Nephron progenitor cell (in vitro differentiated cells): ENCODE results near the gene MALT1.
"Not testable (repeated sequence)": the region's sequence is repeated elsewhere in the genome, so short reads cannot be mapped to it uniquely, and the experiment has no call there.

ENCODE experiments used
- DNase-seq: peaks from one replicate; pipeline ENCODE4 v3.0.0; 2021
- H3K27ac Mint-ChIP-seq: 2 replicates; pipeline ENCODE4 v1.8.0; 2021; ENCODE audit warnings: mild to moderate bottlenecking, moderate library complexity, mixed read lengths
- H3K27me3 Mint-ChIP-seq: 2 replicates; pipeline ENCODE4 v1.8.0; 2021; ENCODE audit warnings: mild to moderate bottlenecking, low read depth, mixed read lengths; ENCODE audit not compliant: poor library complexity
- H3K36me3 Mint-ChIP-seq: 2 replicates; pipeline ENCODE4 v1.8.0; 2021; ENCODE audit warnings: low read depth, mixed read lengths
- H3K4me1 Mint-ChIP-seq: 2 replicates; pipeline ENCODE4 v1.8.0; 2021; ENCODE audit warnings: mixed read lengths
- H3K4me3 Mint-ChIP-seq: 2 replicates; pipeline ENCODE4 v1.8.0; 2021; ENCODE audit warnings: mild to moderate bottlenecking, moderate library complexity, mixed read lengths
- H3K9me3 Mint-ChIP-seq: 2 replicates; pipeline ENCODE4 v1.8.0; 2021; ENCODE audit warnings: mild to moderate bottlenecking, moderate library complexity, mixed read lengths
- CTCF ChIP-seq: fragments of 200-600 bp; sonication (generic); IDR thresholded peaks from 2 replicates; pipeline ENCODE4 v1.5.0; 2021; ENCODE audit warnings: antibody characterized with exemption

The MALT1 gene

GRCh38 chr18:58766946-58767345 is 95.7 kb downstream of the MALT1 start:
- Mint-ChIP-seq H3K27ac (no peak overlapping the region), H3K4me1 (peaks cover 36% of the 10 kb centered on the region), H3K27me3 (peaks cover 67% of the 10 kb centered on the region), H3K36me3 (no peaks in the 10 kb centered on the region), H3K4me3 (no peak overlapping the region), H3K9me3 (no peaks in the 10 kb centered on the region)
- TF ChIP-seq CTCF: no peak
- no peak for DNase-seq

- no peak overlapping the region for H3K27ac Mint-ChIP-seq
- H3K27me3 Mint-ChIP-seq: peaks cover 65% of the 10 kb centered on the region
- peak; percentile 87 for DNase-seq
- no peaks in the 10 kb centered on the region for H3K36me3 Mint-ChIP-seq
- peak; percentile 89 for TF ChIP-seq CTCF
- peaks cover 31% of the 10 kb centered on the region for H3K4me1 Mint-ChIP-seq
- no peaks in the 10 kb centered on the region for H3K9me3 Mint-ChIP-seq
- H3K4me3 Mint-ChIP-seq: peak overlapping the region; percentile 78
Observed at GRCh38 chr18:58768293-58768974, 97.2 kb downstream of the MALT1 start.

GRCh38 chr18:58769321-58769720 is 98.1 kb downstream of the MALT1 start:
- Mint-ChIP-seq H3K36me3 (no peaks in the 10 kb centered on the region), H3K27ac (no peak overlapping the region), H3K4me3 (peak overlapping the region; percentile 23), H3K4me1 (peaks cover 29% of the 10 kb centered on the region), H3K27me3 (peaks cover 63% of the 10 kb centered on the region), H3K9me3 (no peaks in the 10 kb centered on the region)
- DNase-seq: no peak
- TF ChIP-seq CTCF: no peak

- Mint-ChIP-seq H3K4me3 (no peak overlapping the region), H3K27me3 (peaks cover 54% of the 10 kb centered on the region), H3K36me3 (no peaks in the 10 kb centered on the region), H3K27ac (no peak overlapping the region), H3K4me1 (peaks cover 23% of the 10 kb centered on the region), H3K9me3 (no peaks in the 10 kb centered on the region)
- DNase-seq: no peak
- TF ChIP-seq CTCF: no peak
Observed at GRCh38 chr18:58770601-58771000, 99.3 kb downstream of the MALT1 start.

- no peak for DNase-seq
- no peak for TF ChIP-seq CTCF
- peaks cover 38% of the 10 kb centered on the region for H3K27me3 Mint-ChIP-seq
- no peaks in the 10 kb centered on the region for H3K36me3 Mint-ChIP-seq
- H3K9me3 Mint-ChIP-seq: no peaks in the 10 kb centered on the region
- H3K4me1 Mint-ChIP-seq: peaks cover 30% of the 10 kb centered on the region
- H3K27ac Mint-ChIP-seq: no peak overlapping the region
- H3K4me3 Mint-ChIP-seq: no peak overlapping the region
Observed at GRCh38 chr18:58772161-58772560, 100.9 kb downstream of the MALT1 start.

GRCh38 chr18:58776084-58776483 is 104.8 kb downstream of the MALT1 start:
- DNase-seq: no peak
- Mint-ChIP-seq H3K4me3 (no peak overlapping the region), H3K36me3 (no peaks in the 10 kb centered on the region), H3K4me1 (peaks cover 35% of the 10 kb centered on the region), H3K27me3 (peaks cover 8% of the 10 kb centered on the region), H3K9me3 (no peaks in the 10 kb centered on the region), H3K27ac (no peak overlapping the region)
- TF ChIP-seq CTCF: no peak

- not testable (repeated sequence) for H3K4me3 Mint-ChIP-seq, H3K9me3 Mint-ChIP-seq, H3K27me3 Mint-ChIP-seq, H3K27ac Mint-ChIP-seq, DNase-seq, H3K36me3 Mint-ChIP-seq
- peaks cover 37% of the 10 kb centered on the region for H3K4me1 Mint-ChIP-seq
Observed at GRCh38 chr18:58776541-58776940, 105.3 kb downstream of the MALT1 start.
